ENCODE results near the gene LCE3C.
"Not testable (repeated sequence)": the region's sequence is repeated elsewhere in the genome, so short reads cannot be mapped to it uniquely, and the experiment has no call there.

The LCE3C gene, protein sequence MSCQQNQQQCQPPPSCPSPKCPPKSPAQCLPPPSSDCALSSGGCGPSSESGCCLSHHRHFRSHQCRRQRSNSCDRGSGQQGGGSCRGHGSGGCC

GRCh38 chr1:152599934-152600333 lies at the start of gene LCE3C:
TSS of gene LCE3C (plus strand) at chr1:152600234. CDS start at chr1:152600732, 498 bp downstream.
- DNase-seq, result no peak
- intact Hi-C loops (cut with DNase I; ENCODE audit: low total_unique reads), result no loop called here
- no peaks in the 10 kb centered on the region for H3K36me3 ChIP-seq
- H3K4me3 ChIP-seq, result no peak within 1 kb of the TSS
- TF ChIP-seq, protein P1, sequence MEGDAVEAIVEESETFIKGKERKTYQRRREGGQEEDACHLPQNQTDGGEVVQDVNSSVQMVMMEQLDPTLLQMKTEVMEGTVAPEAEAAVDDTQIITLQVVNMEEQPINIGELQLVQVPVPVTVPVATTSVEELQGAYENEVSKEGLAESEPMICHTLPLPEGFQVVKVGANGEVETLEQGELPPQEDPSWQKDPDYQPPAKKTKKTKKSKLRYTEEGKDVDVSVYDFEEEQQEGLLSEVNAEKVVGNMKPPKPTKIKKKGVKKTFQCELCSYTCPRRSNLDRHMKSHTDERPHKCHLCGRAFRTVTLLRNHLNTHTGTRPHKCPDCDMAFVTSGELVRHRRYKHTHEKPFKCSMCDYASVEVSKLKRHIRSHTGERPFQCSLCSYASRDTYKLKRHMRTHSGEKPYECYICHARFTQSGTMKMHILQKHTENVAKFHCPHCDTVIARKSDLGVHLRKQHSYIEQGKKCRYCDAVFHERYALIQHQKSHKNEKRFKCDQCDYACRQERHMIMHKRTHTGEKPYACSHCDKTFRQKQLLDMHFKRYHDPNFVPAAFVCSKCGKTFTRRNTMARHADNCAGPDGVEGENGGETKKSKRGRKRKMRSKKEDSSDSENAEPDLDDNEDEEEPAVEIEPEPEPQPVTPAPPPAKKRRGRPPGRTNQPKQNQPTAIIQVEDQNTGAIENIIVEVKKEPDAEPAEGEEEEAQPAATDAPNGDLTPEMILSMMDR (IDR thresholded peaks at IDR 0.05), result no peak
- no peaks in the 10 kb centered on the region for H3K4me1 ChIP-seq
- no peaks in the 10 kb centered on the region for H3K27me3 ChIP-seq
- H3K9me3 ChIP-seq, result no peaks in the 10 kb centered on the region
- no peak within 1 kb of the TSS for H3K27ac ChIP-seq

GRCh38 chr1:152565115-152565514 lies 34.9 kb upstream of the LCE3C start:
- intact Hi-C loops (cut with DNase I; ENCODE audit: low total_unique reads), result no loop called here
- TF ChIP-seq, protein P1 (IDR thresholded peaks at IDR 0.05), result no peak
- Histone ChIP-seq H3K4me1 (no peaks in the 10 kb centered on the region), H3K27me3 (no peaks in the 10 kb centered on the region), H3K36me3 (no peaks in the 10 kb centered on the region), H3K4me3 (no peak overlapping the region), H3K27ac (no peak overlapping the region), H3K9me3 (peaks cover 0 to 20% (median 0%) of the 10 kb centered on the region in 3 donors)
- no peak for DNase-seq

- no peak for DNase-seq
- Histone ChIP-seq H3K4me3 (no peak overlapping the region), H3K27ac (no peak overlapping the region), H3K4me1 (no peaks in the 10 kb centered on the region), H3K9me3 (peaks cover 0 to 23% (median 0%) of the 10 kb centered on the region in 3 donors), H3K27me3 (no peaks in the 10 kb centered on the region), H3K36me3 (no peaks in the 10 kb centered on the region)
- TF ChIP-seq, protein P1 (IDR thresholded peaks at IDR 0.05), result no peak
- intact Hi-C loops (cut with DNase I; ENCODE audit: low total_unique reads), result no loop called here
Measured at GRCh38 chr1:152565535-152566215, 34.4 kb upstream of the LCE3C start.

GRCh38 chr1:152566681-152567080 lies 33.4 kb upstream of the LCE3C start, which contains the start of gene LCE3E:
TSS of gene LCE3E (minus strand) at chr1:152566780. CDS start at chr1:152566208, 572 bp downstream.
- Histone ChIP-seq H3K27me3 (no peaks in the 10 kb centered on the region), H3K4me1 (no peaks in the 10 kb centered on the region), H3K4me3 (no peak within 1 kb of the TSS), H3K9me3 (peaks cover 0 to 23% (median 0%) of the 10 kb centered on the region in 3 donors), H3K36me3 (no peaks in the 10 kb centered on the region), H3K27ac (no peak within 1 kb of the TSS)
- DNase-seq, result no peak
- intact Hi-C loops (cut with DNase I; ENCODE audit: low total_unique reads), result no loop called here
- TF ChIP-seq, protein P1 (IDR thresholded peaks at IDR 0.05), result no peak

DNA sequence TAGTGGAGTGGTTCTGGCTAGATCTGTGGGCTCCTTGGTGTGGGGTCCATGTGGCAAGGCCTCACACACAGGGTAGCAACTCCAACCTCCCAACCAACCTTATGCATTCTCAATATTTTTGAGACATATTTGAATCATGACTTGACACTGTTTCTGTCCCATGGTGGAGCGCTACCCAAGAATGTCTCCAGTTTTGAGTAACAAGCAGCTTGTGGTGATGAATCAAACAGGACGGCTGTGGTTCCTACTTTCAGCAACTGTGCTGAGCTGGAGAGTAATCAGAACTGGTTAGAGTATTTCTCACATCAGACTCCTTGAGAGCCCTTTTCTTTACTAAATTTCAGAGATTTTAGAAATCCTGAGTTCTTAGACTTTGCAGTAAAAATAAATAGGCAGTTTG lies 22.9 kb upstream of the LCE3C start:
- Histone ChIP-seq H3K9me3 (no peaks in the 10 kb centered on the region), H3K27ac (no peak overlapping the region), H3K36me3 (no peaks in the 10 kb centered on the region), H3K4me3 (no peak overlapping the region), H3K27me3 (no peaks in the 10 kb centered on the region), H3K4me1 (no peaks in the 10 kb centered on the region)
- no peak for DNase-seq
- TF ChIP-seq, protein P1 (IDR thresholded peaks at IDR 0.05), result no peak
- intact Hi-C loops (cut with DNase I; ENCODE audit: low total_unique reads), result no loop called here

DNA sequence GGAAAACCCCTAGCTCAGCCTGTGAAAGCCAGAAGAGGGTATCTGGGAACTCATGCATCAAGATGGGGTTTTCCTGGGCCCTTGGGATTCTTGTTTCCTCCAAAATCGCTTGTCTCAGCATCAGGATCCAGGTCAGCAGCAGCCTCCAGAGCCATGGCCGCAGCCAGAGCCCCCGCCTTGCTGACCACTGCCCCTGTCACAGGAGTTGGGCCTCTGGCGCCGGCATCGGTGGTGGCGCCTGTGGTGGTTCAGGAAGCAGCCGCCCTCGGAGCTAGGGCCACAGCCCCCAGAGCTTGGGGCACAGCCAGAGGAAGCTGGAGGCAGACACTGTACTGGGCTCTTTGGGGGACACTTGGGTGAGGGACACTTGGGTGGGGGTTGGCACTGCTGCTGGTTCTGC lies 20.5 kb upstream of the LCE3C start:
- intact Hi-C loops (cut with DNase I; ENCODE audit: low total_unique reads); H3K27me3 ChIP-seq; DNase-seq: not testable (repeated sequence)

More for the DNA sequence above, 20.5 kb upstream of the LCE3C start:
- not testable (repeated sequence) for H3K4me3 ChIP-seq, H3K36me3 ChIP-seq, H3K4me1 ChIP-seq, H3K9me3 ChIP-seq, H3K27ac ChIP-seq

All from tibial artery (tissue), 4 donors.